HEK293T (cell line): ENCODE results near the gene CCDC39.
A peak's percentile ranks its signal among the peaks of the same experiment; 100 is the strongest.

ENCODE experiments used
- CTCF ChIA-PET: fragments of 350-600 bp; formaldehyde crosslinking; extraction: SDS; loops from one replicate; lab custom pipeline; 2021; ENCODE audit warnings: antibody characterized with exemption, inconsistent platforms; lab: Yijun Ruan, JAX
- POLR2A ChIA-PET: fragments of 350-600 bp; formaldehyde crosslinking; extraction: SDS; loops from one replicate; lab custom pipeline; 2020; ENCODE audit warnings: antibody characterized with exemption, inconsistent platforms; lab: Yijun Ruan, JAX
- DNase-seq: peaks from one replicate; pipeline ENCODE4 v3.0.0; 2012; ENCODE audit warnings: mixed read lengths; ENCODE audit errors: extremely low spot score
- ARNT ChIP-seq: fragments of 450-650 bp; IDR thresholded peaks from 2 replicates; pipeline ENCODE4 v1.6.1; 2017; ENCODE audit warnings: mild to moderate bottlenecking
- BHLHE40 ChIP-seq: fragments of 450-650 bp; IDR thresholded peaks from 2 replicates; pipeline ENCODE4 v1.6.1; 2016; ENCODE audit warnings: mild to moderate bottlenecking, moderate library complexity, borderline replicate concordance
- CTBP1 ChIP-seq: fragments of 450-650 bp; IDR thresholded peaks from 2 replicates; pipeline ENCODE4 v1.6.1; 2016; ENCODE audit warnings: borderline replicate concordance
- ELF4 ChIP-seq: fragments of 450-650 bp; IDR thresholded peaks from 2 replicates; pipeline ENCODE4 v1.6.1; 2017; ENCODE audit warnings: antibody characterized with exemption
- FOXA1 ChIP-seq: fragments of 450-650 bp; IDR thresholded peaks from 2 replicates; pipeline ENCODE4 v1.6.1; 2016; ENCODE audit warnings: mild to moderate bottlenecking
- FOXK2 ChIP-seq: fragments of 450-650 bp; IDR thresholded peaks from 2 replicates; pipeline ENCODE4 v1.6.1; 2016; ENCODE audit warnings: mild to moderate bottlenecking
- FOXM1 ChIP-seq: fragments of 450-650 bp; IDR thresholded peaks from 2 replicates; pipeline ENCODE4 v1.6.1; 2017; ENCODE audit warnings: mild to moderate bottlenecking, borderline replicate concordance
- HDGF ChIP-seq: fragments of 450-650 bp; IDR thresholded peaks from 2 replicates; pipeline ENCODE4 v1.6.1; 2017; ENCODE audit warnings: antibody characterized with exemption, borderline replicate concordance
- L3MBTL2 ChIP-seq: fragments of 450-650 bp; conservative IDR thresholded peaks from 2 replicates; pipeline ENCODE4 v1.6.1; 2016; ENCODE audit warnings: mild to moderate bottlenecking
- LEF1 ChIP-seq: fragments of 450-650 bp; IDR thresholded peaks from 2 replicates; pipeline ENCODE4 v1.6.1; 2017; ENCODE audit warnings: mild to moderate bottlenecking, borderline replicate concordance
- NFRKB ChIP-seq: fragments of 450-650 bp; IDR thresholded peaks from 2 replicates; pipeline ENCODE4 v1.6.1; 2016; ENCODE audit warnings: mild to moderate bottlenecking, moderate library complexity
- SP1 ChIP-seq: fragments of 450-650 bp; IDR thresholded peaks from 2 replicates; pipeline ENCODE4 v1.6.1; 2017
- SUZ12 ChIP-seq: fragments of 450-650 bp; IDR thresholded peaks from 2 replicates; pipeline ENCODE4 v1.6.1; 2016; ENCODE audit warnings: mild to moderate bottlenecking
- TARDBP ChIP-seq: fragments of 450-650 bp; IDR thresholded peaks from 2 replicates; pipeline ENCODE4 v1.6.1; 2016
- ZNF384 ChIP-seq: fragments of 450-650 bp; IDR thresholded peaks from 2 replicates; pipeline ENCODE4 v1.6.1; 2016
- TF ChIP-seq, protein P1 (sequence below): fragments of 450-650 bp; IDR thresholded peaks from 2 replicates; pipeline ENCODE4 v1.6.1; 2016

Gene CCDC39

DNA sequence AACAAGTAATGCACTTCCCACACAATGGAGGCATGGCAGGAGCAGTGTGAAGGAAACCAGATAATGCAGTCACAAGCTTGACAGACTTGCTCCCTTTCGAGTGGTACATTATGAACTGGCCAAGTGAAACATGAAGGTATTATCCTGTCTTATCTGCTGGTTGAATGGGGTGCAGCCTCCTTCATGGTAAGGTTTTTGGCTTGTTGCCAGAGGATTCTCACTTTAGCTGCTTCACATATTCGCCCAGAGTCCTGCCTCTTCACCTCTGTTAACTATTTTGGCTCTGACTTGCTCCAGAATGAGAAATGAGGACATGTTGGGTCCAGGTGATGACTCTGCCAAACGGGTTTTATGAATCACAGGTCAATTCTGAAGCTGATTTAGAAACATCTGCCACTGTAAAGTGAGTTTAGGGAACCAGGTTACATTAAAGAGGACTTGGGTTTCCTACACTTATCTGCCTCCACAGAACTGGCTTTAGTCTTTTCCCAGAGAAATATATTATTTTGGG is 19.5 kb upstream of the CCDC39 start:
- TF ChIP-seq ELF4 = no peak
- no peak for TF ChIP-seq NFRKB
- TF ChIP-seq ZNF384 = no peak
- TF ChIP-seq CTBP1 = no peak
- no peak for TF ChIP-seq ARNT
- TF ChIP-seq SP1 = no peak
- no peak for TF ChIP-seq LEF1
- TF ChIP-seq TARDBP = no peak
- POLR2A ChIA-PET = no interaction called here
- DNase-seq = no peak
- CTCF ChIA-PET = no interaction called here

- TF ChIP-seq HDGF (no peak), ARNT (no peak), ZNF384 (no peak), FOXA1 (no peak), TARDBP (no peak), ELF4 (no peak), CTBP1 (no peak), FOXK2 (no peak), LEF1 (no peak), SUZ12 (no peak), L3MBTL2 (no peak), SP1 (no peak), NFRKB (no peak), FOXM1 (no peak)
- TF ChIP-seq, protein P1, sequence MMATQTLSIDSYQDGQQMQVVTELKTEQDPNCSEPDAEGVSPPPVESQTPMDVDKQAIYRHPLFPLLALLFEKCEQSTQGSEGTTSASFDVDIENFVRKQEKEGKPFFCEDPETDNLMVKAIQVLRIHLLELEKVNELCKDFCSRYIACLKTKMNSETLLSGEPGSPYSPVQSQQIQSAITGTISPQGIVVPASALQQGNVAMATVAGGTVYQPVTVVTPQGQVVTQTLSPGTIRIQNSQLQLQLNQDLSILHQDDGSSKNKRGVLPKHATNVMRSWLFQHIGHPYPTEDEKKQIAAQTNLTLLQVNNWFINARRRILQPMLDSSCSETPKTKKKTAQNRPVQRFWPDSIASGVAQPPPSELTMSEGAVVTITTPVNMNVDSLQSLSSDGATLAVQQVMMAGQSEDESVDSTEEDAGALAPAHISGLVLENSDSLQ = no peak
- ChIA-PET CTCF (no interaction called here), POLR2A (no interaction called here)
- DNase-seq = no peak
These were observed 15.0 kb upstream of the CCDC39 start for GRCh38 chr3:180694321-180694720.

DNA sequence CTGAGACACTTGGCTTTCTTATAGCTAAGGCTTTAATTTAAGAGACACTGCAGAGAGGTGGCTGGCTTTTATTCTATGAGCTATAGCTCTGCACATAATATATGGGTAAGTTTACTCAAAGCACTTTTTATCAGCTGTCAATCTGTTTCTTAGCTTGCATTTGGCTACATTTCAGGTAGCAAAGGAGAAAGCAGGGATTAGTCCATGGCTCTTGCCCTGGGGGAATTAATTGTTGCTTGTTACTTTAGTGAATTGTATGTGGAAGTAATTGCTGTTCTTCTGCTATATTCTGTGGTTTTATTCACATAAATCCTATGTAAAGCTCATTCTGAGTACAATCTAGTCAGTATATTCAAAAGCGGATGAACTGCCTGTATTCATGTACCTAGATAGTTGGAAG is 14.4 kb upstream of the CCDC39 start:
- TF ChIP-seq CTBP1 = no peak
- TF ChIP-seq LEF1 = no peak
- TF ChIP-seq FOXA1 = no peak
- no peak for TF ChIP-seq TARDBP
- TF ChIP-seq FOXM1 = no peak
- TF ChIP-seq SUZ12 = no peak
- no peak for TF ChIP-seq ARNT
- TF ChIP-seq NFRKB = no peak
- no peak for TF ChIP-seq BHLHE40
- no peak for TF ChIP-seq ELF4
- DNase-seq = no peak
- ChIA-PET POLR2A (no interaction called here), CTCF (no interaction called here)

DNA sequence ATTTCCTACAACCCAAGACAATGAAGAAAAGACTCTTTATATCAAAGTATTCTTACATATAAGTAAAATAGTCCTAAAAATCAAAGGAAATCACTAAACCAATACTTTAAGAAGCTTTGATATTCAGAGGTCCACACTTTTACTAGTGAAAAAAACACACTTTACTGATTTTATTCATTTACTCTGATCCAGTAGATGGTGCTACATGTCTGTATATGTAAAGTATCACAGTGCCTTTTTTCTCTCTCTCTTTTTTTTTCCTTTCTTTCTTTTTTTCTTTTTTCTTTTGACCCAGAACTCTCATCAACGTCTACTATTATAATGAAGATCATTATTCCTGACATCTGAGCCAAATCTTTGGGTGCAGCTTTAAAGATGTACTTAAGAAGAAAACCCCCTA is 10.8 kb upstream of the CCDC39 start:
- CTCF ChIA-PET = no interaction called here
- TF ChIP-seq CTBP1 (no peak), FOXM1 (no peak), ZNF384 (peak; percentile 57; the same call in 1 of the 2 replicates)
- no peak for DNase-seq
- POLR2A ChIA-PET = no interaction called here

DNA sequence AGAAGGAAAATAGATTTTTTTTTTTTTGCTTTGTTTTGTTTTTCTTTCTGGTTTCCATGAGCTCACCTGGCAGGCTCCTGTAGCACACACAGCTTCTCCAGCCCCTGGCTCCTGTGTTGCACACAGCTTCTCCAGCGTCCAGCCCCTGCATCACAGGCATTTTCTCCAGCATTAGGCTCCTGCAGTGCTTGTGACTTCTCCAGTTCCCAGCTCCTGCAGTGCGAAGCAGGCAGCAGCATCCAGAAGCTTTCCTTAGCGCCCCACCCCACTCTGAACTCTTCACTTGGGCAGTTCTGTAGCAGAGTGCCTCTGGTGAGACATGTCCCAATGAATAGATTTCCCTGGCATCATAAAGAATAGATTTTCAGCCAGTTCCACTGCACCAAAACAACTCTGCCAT is 5.5 kb upstream of the CCDC39 start:
- DNase-seq = no peak
- no peak for TF ChIP-seq BHLHE40
- no peak for TF ChIP-seq HDGF
- TF ChIP-seq TARDBP = no peak
- ChIA-PET CTCF (no interaction called here), POLR2A (no interaction called here)

DNA sequence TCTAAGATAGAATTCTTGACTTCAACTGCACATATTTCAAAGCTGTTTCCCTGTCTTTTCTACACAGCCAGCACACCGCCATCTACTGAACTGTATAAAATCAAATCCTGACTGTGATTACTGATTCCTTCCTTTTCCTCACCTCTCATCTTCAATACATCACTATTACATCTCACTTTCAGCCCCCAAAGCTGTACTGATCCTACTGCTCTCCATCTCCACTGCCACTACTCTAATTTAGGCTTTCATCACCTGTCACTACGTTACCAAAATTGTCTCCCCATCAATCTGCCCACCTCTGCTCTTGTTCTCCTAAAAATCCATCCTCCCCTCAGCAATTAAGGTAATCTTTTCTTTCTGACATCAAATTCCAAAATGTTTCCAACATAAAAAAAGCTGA is 4.5 kb upstream of the CCDC39 start:
- POLR2A ChIA-PET = no interaction called here
- CTCF ChIA-PET = no interaction called here
- no peak for DNase-seq

DNA sequence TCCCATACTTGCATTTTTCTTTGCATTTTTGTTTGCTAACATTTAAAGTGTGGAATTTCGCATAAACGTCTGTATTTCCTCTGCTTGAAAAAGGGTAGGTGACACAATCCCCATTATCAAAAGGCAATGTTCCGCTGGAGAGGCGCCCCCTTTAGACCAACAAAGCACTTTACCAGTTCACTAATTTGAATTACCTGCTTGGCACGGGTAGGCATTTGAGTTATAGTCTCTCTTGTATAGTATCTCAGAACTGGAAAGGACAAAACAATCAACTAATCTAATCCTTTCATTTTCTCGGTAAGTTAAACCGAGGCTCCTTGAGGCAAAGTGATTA is 775 bp upstream of the CCDC39 start:
- DNase-seq = no peak
- TF ChIP-seq ELF4 (no peak), FOXK2 (no peak), CTBP1 (no peak), ZNF384 (no peak), SUZ12 (no peak)
- CTCF ChIA-PET = interaction anchor here (0.6 kb wide), 1 partner anchor 905 kb away, joined by 3 read pairs; no protein-coding TSS in a partner anchor
- POLR2A ChIA-PET = no interaction called here

More for the DNA sequence above, 4.5 kb upstream of the CCDC39 start:
- TF ChIP-seq ELF4 = no peak

GRCh38 chr3:180678231-180678630 is 1.1 kb downstream of the CCDC39 start:
- no peak for DNase-seq
- ChIA-PET POLR2A (no interaction called here), CTCF (interaction anchor here (1.4 kb wide), 1 partner anchor 76 kb away, joined by 3 read pairs; the partner anchor contains the start of gene TTC14)
- TF ChIP-seq ZNF384 = no peak

- ChIA-PET POLR2A (no interaction called here), CTCF (no interaction called here)
- TF ChIP-seq CTBP1 = no peak
- TF ChIP-seq ARNT = no peak
- TF ChIP-seq ELF4 = no peak
- TF ChIP-seq L3MBTL2 = no peak
- TF ChIP-seq TARDBP = no peak
- TF ChIP-seq, protein P1 = no peak
- no peak for TF ChIP-seq BHLHE40
- no peak for TF ChIP-seq LEF1
- no peak for TF ChIP-seq HDGF
- no peak for DNase-seq
These were observed 17.8 kb downstream of the CCDC39 start for GRCh38 chr3:180661444-180661843.
